Skeletal muscle cell (primary cell): ENCODE results near the gene ZBTB7A.

ENCODE experiments used
- DNase-seq: peaks from one replicate; pipeline ENCODE4 v3.0.0-alpha.2; 2010; ENCODE audit warnings: low read depth
- H3K4me3 ChIP-seq: 2 replicates; pipeline ENCODE4 v1.5.1; 2011; ENCODE audit warnings: low read depth, mild to moderate bottlenecking, control low read depth, low read length, moderate library complexity

ZBTB7A gene

GRCh38 chr19:4066682-4067395 is at the start of gene ZBTB7A:
TSS of gene ZBTB7A (minus strand) at chr19:4066899. CDS start at chr19:4055232, 11,667 bp downstream.
- peak within 1 kb of the TSS; percentile 83 for H3K4me3 ChIP-seq
- no peak for DNase-seq

- no peak for DNase-seq
- H3K4me3 ChIP-seq, result no peak overlapping the region
These were observed 49.2 kb upstream of the ZBTB7A start for GRCh38 chr19:4115818-4116385.

- no peak overlapping the region for H3K4me3 ChIP-seq
- no peak for DNase-seq
These were observed 48.5 kb upstream of the ZBTB7A start for GRCh38 chr19:4115050-4115817.

GRCh38 chr19:4114181-4114580 is 47.5 kb upstream of the ZBTB7A start:
- no peak overlapping the region for H3K4me3 ChIP-seq
- DNase-seq, result no peak

GRCh38 chr19:4113398-4114088 is 46.8 kb upstream of the ZBTB7A start:
- H3K4me3 ChIP-seq, result no peak overlapping the region

GRCh38 chr19:4112367-4112766 is 45.7 kb upstream of the ZBTB7A start:
- H3K4me3 ChIP-seq, result no peak overlapping the region
- no peak for DNase-seq

More at GRCh38 chr19:4113398-4114088, 46.8 kb upstream of the ZBTB7A start:
- no peak for DNase-seq

- H3K4me3 ChIP-seq, result no peak overlapping the region
- no peak for DNase-seq
These were observed 42.9 kb upstream of the ZBTB7A start for GRCh38 chr19:4109626-4109945.

- no peak overlapping the region for H3K4me3 ChIP-seq
- DNase-seq, result no peak
These were observed 42.3 kb upstream of the ZBTB7A start for GRCh38 chr19:4108767-4109625.

GRCh38 chr19:4103080-4103433 is 36.4 kb upstream of the ZBTB7A start:
- no peak overlapping the region for H3K4me3 ChIP-seq
- no peak for DNase-seq

GRCh38 chr19:4102339-4103079 is 35.8 kb upstream of the ZBTB7A start:
- no peak for DNase-seq
- no peak overlapping the region for H3K4me3 ChIP-seq

GRCh38 chr19:4101496-4101770 is 34.7 kb upstream of the ZBTB7A start:
- no peak overlapping the region for H3K4me3 ChIP-seq
- DNase-seq, result no peak

GRCh38 chr19:4100647-4101495 is 34.2 kb upstream of the ZBTB7A start:
- no peak for DNase-seq

GRCh38 chr19:4099041-4099764 is 32.5 kb upstream of the ZBTB7A start:
- H3K4me3 ChIP-seq, result no peak overlapping the region
- DNase-seq, result no peak

More at GRCh38 chr19:4100647-4101495, 34.2 kb upstream of the ZBTB7A start:
- H3K4me3 ChIP-seq, result no peak overlapping the region

GRCh38 chr19:4098493-4098892 is 31.8 kb upstream of the ZBTB7A start:
- H3K4me3 ChIP-seq, result no peak overlapping the region
- no peak for DNase-seq

GRCh38 chr19:4097501-4097900 is 30.8 kb upstream of the ZBTB7A start:
- no peak for DNase-seq
- no peak overlapping the region for H3K4me3 ChIP-seq

GRCh38 chr19:4096049-4096892 is 29.6 kb upstream of the ZBTB7A start:
- DNase-seq, result no peak
- no peak overlapping the region for H3K4me3 ChIP-seq

GRCh38 chr19:4095488-4095844 is 28.8 kb upstream of the ZBTB7A start:
- no peak overlapping the region for H3K4me3 ChIP-seq
- DNase-seq, result no peak
